GM06990 (cell line): ENCODE measurements around the gene MAP1LC3A.

Source experiments
- DNase-seq: peaks from one replicate; pipeline ENCODE4 v3.0.0-alpha.2; 2011; ENCODE audit not compliant: insufficient read length; ENCODE audit errors: extremely low read depth
- H3K27me3 ChIP-seq: replicated peaks from 2 replicates; pipeline ENCODE4 v1.6.0; 2011; ENCODE audit warnings: low read length; ENCODE audit not compliant: control insufficient read depth, insufficient read depth
- H3K36me3 ChIP-seq: 2 replicates; pipeline ENCODE4 v1.5.1; 2011; ENCODE audit warnings: low read length; ENCODE audit not compliant: control insufficient read depth, insufficient read depth
- H3K4me3 ChIP-seq: replicated peaks from 2 replicates; pipeline ENCODE4 v1.5.1; 2011; ENCODE audit warnings: low read depth, mild to moderate bottlenecking, control low read depth, low read length
- TF ChIP-seq, protein P1 (sequence below): IDR thresholded peaks from 2 replicates; pipeline ENCODE4 v1.5.1; 2011; ENCODE audit warnings: low read length, control low read depth, mild to moderate bottlenecking, inconsistent platforms; ENCODE audit not compliant: insufficient read depth, poor library complexity, severe bottlenecking

Gene MAP1LC3A

DNA sequence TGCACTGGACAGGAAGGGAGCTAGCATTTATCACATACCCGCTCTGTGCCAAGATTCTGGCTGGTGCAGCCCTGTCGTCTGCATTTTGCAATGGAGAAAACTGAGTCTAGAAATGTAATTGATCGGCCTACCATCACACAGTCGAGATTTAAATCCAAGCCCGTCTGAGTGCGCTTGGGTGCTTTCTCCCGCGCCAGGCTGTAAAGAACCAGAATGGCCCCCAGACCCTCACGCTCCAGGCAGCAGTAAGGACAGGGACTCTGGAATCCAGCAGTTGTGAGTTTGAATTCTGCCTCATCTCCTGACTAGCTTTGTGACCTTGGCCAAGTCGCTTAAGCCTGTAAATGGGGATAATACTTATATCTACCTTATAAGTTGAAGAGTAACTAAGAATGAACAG is 31.5 kb upstream of the MAP1LC3A start:
- H3K27me3 ChIP-seq: no peaks in the 10 kb centered on the region
- TF ChIP-seq, protein P1, sequence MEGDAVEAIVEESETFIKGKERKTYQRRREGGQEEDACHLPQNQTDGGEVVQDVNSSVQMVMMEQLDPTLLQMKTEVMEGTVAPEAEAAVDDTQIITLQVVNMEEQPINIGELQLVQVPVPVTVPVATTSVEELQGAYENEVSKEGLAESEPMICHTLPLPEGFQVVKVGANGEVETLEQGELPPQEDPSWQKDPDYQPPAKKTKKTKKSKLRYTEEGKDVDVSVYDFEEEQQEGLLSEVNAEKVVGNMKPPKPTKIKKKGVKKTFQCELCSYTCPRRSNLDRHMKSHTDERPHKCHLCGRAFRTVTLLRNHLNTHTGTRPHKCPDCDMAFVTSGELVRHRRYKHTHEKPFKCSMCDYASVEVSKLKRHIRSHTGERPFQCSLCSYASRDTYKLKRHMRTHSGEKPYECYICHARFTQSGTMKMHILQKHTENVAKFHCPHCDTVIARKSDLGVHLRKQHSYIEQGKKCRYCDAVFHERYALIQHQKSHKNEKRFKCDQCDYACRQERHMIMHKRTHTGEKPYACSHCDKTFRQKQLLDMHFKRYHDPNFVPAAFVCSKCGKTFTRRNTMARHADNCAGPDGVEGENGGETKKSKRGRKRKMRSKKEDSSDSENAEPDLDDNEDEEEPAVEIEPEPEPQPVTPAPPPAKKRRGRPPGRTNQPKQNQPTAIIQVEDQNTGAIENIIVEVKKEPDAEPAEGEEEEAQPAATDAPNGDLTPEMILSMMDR: no peak
- peaks cover 28% of the 10 kb centered on the region for H3K36me3 ChIP-seq
- DNase-seq: no peak
- H3K4me3 ChIP-seq: no peak overlapping the region

DNA sequence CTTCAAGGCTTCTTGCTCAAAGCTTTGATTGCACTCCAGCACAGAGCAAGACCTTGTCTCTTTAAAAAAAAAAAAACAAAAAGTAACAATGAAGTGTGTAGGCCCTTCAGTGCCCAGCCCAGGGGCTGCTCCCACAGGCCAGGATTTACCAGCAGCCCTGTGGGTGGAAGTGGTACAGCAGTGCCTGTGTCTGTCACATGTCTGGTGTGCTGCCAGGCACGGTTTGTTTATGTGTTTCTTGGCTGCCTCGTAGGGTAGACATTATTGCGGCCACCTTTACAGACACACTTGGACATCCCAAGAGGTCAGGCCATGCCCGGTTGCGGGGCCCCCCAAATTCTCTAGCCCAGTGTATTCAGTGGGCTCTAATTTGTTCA is 29.6 kb upstream of the MAP1LC3A start:
- Histone ChIP-seq H3K27me3 (no peaks in the 10 kb centered on the region), H3K4me3 (no peak overlapping the region), H3K36me3 (peaks cover 39% of the 10 kb centered on the region)
- TF ChIP-seq, protein P1: no peak
- no peak for DNase-seq

- Histone ChIP-seq H3K36me3 (peaks cover 43% of the 10 kb centered on the region), H3K27me3 (no peaks in the 10 kb centered on the region), H3K4me3 (no peak overlapping the region)
- TF ChIP-seq, protein P1: no peak
- no peak for DNase-seq
Observed at GRCh38 chr20:34529742-34530141, 28.8 kb upstream of the MAP1LC3A start.

DNA sequence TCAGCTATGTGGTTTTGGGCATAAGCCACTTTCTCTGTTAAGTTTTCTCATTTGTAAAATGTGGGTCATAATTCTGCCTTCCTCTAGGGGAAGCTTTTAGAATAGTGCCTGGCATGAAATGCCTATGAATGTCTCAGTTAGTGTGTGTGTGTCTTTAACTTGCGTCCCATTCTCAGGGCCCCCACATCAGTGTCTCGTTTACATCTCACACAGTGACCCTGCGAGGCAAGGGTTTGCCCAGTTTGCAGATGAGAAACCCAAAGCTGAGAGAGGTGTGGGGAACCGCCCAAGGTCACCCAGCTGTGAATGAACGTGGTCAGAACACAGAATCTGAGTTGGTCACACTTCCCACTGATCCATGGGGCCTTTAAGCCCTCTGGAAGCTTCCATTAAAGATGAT is 28.2 kb upstream of the MAP1LC3A start:
- no peak overlapping the region for H3K4me3 ChIP-seq
- no peaks in the 10 kb centered on the region for H3K27me3 ChIP-seq
- DNase-seq: no peak
- peaks cover 47% of the 10 kb centered on the region for H3K36me3 ChIP-seq
- TF ChIP-seq, protein P1: no peak

- Histone ChIP-seq H3K27me3 (no peaks in the 10 kb centered on the region), H3K36me3 (peaks cover 53% of the 10 kb centered on the region), H3K4me3 (no peak overlapping the region)
- TF ChIP-seq, protein P1: no peak
- DNase-seq: no peak
Observed at GRCh38 chr20:34531608-34532265, 26.8 kb upstream of the MAP1LC3A start.

GRCh38 chr20:34532320-34532719 is 26.2 kb upstream of the MAP1LC3A start:
- Histone ChIP-seq H3K27me3 (no peaks in the 10 kb centered on the region), H3K4me3 (no peak overlapping the region), H3K36me3 (peaks cover 52% of the 10 kb centered on the region)
- no peak for DNase-seq
- TF ChIP-seq, protein P1: no peak
